GM15510 (cell line): ENCODE results near the gene ROBO4.

ENCODE experiments used
- POLR2A ChIP-seq: IDR thresholded peaks from 3 replicates; pipeline ENCODE4 v1.6.1; 2011; ENCODE audit warnings: borderline replicate concordance; ENCODE audit not compliant: insufficient read length; ENCODE audit errors: extremely low read depth

Gene ROBO4

DNA sequence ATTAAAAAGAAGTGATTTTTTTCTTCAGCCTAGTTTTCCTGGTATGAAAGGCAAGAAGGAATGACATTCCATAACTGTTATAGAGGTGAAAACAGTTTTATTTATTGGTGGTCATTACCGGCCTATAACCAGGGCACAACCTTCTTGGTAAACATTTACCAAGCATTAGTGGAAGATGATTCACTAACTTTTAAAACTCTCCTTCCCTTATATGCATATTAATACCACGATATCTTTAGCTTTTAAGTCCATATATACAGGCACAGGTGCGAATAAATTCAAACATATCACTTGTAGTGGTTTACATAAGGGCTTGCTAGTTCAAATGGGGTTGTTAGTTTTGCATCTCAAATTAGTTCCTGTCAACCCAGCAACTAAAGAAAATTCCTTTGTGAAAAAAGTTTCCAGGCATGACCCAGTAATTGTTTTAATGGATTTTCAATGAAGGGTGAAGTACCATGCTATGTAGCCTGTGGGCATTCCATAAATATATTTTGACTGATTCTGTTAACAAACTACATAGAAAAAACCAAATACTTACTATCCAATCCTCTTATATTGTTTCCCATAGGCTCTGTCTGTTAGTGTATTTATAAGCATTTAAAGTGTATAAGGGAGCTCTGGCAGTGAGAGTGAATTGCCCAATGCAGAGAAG is 63.0 kb downstream of the ROBO4 start:
- TF ChIP-seq POLR2A: no peak
